Erythroblast (primary cell): ENCODE measurements around the gene METAP1.

Source experiments
- GATA1 ChIP-seq: IDR thresholded peaks from 2 replicates; pipeline ENCODE4 v1.6.1; 2011; ENCODE audit warnings: low read depth, mild to moderate bottlenecking, control low read depth, low read length, moderate library complexity
- POLR2A ChIP-seq: IDR thresholded peaks from 2 replicates; pipeline ENCODE4 v1.6.1; 2011; ENCODE audit warnings: mild to moderate bottlenecking, low read length

DNA sequence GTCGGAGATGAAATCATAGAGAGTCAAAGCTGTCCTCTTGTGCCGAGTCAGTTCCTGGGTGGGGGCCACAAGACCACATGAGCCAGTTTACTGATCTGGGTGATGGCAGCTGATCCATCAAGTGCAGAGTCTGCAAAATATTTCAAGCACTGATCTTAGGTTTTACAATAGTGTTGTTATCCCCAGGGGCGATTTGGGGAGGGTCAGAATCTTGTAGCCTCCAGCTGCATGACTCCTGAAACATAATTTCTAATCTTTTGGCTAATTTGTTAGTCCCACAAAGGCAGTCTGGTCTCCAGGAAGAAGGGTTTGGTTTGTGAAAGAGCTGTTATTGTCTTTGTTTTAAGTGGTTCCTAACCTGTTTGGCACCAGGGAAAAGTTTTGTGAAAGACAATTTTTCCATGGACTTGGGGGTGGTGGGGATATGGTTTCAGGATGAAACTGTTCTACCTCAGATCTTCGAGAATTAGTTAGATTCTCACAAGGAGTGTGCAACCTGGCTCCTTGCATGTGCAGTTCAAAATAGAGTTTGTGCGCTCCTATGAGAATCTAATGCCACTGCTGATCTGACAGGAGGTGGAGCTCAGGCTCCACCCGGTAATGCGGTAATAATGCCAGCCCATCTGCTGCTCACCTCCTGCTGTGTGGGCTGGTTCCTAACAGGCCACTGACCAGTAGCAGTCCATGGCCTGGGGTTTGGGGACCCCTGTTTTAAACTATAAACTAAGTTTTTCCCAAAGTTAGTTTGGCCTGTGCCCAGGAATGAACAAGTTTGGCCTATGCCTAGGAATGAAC is 29.2 kb downstream of the METAP1 start:
- TF ChIP-seq POLR2A = no peak
- no peak for TF ChIP-seq GATA1
